ENCODE results near the gene SMC5.

The SMC5 gene

DNA sequence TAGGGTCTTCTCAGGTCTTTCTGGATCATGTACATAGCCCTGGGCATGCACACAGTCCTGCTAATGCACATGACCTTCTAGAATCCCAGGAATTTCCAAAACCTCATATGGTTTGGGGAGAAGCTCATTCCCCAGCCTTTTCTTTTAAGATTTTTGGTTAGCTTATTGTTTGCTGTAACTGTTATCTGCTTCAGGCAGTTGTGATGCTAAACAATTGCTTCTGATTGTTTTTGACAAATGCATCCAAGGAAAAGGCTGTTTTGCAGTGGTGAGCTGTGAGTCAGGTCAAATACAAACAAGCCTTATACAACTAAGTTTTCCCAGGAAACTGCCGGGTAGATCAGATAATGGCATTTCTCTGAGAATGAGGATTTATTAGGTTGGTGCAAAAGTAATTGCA lies 32.7 kb downstream of the SMC5 start:
- no peak overlapping the region for H3K4me3 ChIP-seq (ENCODE audit: low read length)
- DNase-seq (ENCODE audit: low read depth), result no peak
- TF ChIP-seq, protein P1, sequence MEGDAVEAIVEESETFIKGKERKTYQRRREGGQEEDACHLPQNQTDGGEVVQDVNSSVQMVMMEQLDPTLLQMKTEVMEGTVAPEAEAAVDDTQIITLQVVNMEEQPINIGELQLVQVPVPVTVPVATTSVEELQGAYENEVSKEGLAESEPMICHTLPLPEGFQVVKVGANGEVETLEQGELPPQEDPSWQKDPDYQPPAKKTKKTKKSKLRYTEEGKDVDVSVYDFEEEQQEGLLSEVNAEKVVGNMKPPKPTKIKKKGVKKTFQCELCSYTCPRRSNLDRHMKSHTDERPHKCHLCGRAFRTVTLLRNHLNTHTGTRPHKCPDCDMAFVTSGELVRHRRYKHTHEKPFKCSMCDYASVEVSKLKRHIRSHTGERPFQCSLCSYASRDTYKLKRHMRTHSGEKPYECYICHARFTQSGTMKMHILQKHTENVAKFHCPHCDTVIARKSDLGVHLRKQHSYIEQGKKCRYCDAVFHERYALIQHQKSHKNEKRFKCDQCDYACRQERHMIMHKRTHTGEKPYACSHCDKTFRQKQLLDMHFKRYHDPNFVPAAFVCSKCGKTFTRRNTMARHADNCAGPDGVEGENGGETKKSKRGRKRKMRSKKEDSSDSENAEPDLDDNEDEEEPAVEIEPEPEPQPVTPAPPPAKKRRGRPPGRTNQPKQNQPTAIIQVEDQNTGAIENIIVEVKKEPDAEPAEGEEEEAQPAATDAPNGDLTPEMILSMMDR (conservative IDR thresholded peaks at IDR 0.05; ENCODE audit: low read length), result no peak

DNA sequence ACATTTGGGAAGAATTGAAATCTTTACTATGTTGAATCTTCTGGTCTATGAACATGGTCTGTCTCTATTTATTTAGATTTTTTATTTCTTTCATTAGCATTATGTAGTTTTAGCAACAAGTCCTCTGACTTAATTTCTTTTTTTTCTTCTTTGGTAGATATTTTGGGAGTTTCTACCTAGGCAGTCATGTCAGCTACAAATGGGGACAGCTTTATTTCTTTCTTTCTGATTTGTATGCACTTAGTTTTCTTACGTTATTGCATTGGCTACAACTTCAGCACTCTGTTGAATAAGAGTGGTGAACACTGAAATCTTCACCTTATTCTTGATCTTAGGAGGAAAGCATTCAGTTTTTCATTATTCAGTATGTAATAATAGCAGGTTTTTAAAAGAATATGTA lies 33.5 kb downstream of the SMC5 start:
- no peak for DNase-seq (ENCODE audit: low read depth)
- TF ChIP-seq, protein P1 (conservative IDR thresholded peaks at IDR 0.05; ENCODE audit: low read length), result no peak
- H3K4me3 ChIP-seq (ENCODE audit: low read length), result no peak overlapping the region

DNA sequence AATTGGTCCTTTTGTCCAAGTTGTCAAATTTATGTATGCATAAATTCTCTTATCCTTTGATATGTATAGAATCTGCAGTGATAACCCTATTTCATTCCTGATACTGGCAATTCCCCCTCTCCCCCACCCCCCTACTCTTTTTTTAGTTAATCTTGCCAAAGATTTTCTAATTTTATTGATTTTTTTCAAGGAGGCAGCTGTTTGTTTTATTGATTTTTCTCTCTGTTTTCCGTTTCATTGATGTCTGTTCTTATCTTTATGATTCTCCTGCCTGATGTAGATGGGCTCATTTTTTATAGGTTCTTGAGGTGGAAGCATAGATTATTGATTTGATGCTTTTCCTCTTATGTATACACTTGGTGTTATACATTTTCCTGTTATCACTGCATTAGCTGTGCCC lies 34.4 kb downstream of the SMC5 start:
- DNase-seq (ENCODE audit: low read depth), result no peak
- no peak overlapping the region for H3K4me3 ChIP-seq (ENCODE audit: low read length)
- TF ChIP-seq, protein P1 (conservative IDR thresholded peaks at IDR 0.05; ENCODE audit: low read length), result no peak

DNA sequence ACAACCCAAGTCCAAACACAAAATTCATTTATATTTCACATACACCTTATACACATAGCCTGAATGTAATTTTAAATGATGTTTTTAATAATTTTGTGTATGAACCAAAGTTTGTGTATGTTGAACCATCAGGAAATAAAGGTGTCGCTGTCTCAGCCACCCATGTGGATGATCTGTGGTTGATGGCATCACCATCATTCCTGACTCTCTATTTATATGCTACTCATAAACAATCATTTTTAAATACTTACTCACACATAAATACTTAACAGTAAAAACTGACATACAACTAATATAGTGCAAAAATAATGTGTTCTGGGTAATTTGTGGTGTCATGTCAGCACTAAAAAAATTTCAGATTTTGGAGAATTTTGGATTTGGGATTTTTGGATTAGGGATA lies 38.4 kb downstream of the SMC5 start:
- TF ChIP-seq, protein P1 (conservative IDR thresholded peaks at IDR 0.05; ENCODE audit: low read length), result no peak
- H3K4me3 ChIP-seq (ENCODE audit: low read length), result no peak overlapping the region
- peak; percentile 26 for DNase-seq (ENCODE audit: low read depth)

DNA sequence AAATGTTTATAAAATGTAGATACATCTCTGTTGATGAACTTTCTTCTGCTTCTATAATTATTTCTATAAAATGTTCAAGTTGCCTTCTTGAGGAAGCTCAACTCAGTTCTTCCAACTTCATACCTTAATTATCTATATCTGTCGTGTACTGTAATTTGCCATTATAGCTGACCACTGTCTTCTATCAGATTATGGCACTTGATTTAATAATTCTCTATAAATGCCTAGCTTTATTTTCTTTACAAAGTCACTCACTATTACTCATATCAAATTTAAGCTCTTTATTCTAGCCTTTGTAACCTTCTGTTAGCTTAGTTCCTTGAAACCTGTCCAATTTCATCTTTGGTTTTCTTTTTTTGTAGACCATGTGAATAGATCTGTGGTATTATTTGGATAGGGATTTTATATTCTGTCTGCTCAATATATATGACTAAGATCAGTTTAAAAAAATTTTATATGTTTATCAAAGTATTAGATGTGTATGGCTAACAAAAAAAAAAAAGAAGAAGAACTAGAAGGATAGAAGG lies 39.5 kb downstream of the SMC5 start:
- no peak for DNase-seq (ENCODE audit: low read depth)
- TF ChIP-seq, protein P1 (conservative IDR thresholded peaks at IDR 0.05; ENCODE audit: low read length), result no peak
- no peak overlapping the region for H3K4me3 ChIP-seq (ENCODE audit: low read length)

DNA sequence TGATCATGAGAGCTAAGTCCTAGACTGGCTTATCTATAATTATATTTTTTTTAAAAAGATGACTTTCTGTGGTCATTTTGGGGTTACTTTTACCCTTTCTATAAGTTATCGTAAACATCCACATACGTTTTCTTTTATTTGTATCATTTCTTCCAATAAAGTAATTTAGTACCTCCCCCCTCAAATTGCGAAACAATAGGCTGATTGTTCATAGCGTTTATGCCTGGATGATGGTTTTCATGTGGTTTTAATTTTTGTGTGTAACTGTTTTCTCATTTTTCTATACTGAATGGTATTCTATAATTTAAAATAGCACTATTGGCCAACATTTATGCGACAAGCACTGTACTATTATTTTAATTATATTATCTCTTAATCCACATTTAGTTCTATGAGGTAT lies 44.5 kb downstream of the SMC5 start:
- TF ChIP-seq, protein P1 (conservative IDR thresholded peaks at IDR 0.05; ENCODE audit: low read length), result no peak
- no peak overlapping the region for H3K4me3 ChIP-seq (ENCODE audit: low read length)
- peak; percentile 51 for DNase-seq (ENCODE audit: low read depth)

DNA sequence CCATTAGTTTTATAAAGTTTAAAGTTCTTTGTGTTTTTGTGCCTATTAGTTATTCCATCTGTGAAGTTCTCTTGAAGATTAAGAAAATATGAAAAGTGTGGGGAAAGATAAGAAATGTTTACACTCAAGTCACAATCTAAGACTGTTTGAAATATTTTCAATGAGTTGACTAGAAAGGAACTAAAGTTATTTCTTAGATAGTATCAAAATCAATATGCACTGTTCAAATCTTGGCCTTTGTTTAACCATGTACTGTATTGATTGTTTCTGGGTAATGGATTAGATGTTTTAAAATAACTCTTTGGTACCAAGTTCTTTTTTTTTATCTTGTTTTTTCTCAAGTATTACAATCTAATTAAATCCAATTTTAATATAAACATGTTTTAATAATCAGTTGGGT lies 46.0 kb downstream of the SMC5 start:
- TF ChIP-seq, protein P1 (conservative IDR thresholded peaks at IDR 0.05; ENCODE audit: low read length), result no peak
- DNase-seq (ENCODE audit: low read depth), result no peak
- no peak overlapping the region for H3K4me3 ChIP-seq (ENCODE audit: low read length)
